PFSK-1 (cell line): ENCODE data around the gene TTC13.

Source experiments
- POLR2AphosphoS5 ChIP-seq: IDR thresholded peaks from 2 replicates; pipeline ENCODE4 v1.6.1; 2012; ENCODE audit warnings: low read depth, mild to moderate bottlenecking, control low read depth, low read length, moderate library complexity
- REST ChIP-seq, 2 experiments: IDR thresholded peaks; 2 replicates each; pipeline versions ENCODE4 v1.6.1 to v1.8.0; 2011 to 2012; ENCODE audit warnings: low read depth in 2 of 2, low read length in 2 of 2, control low read depth in 1 of 2, inconsistent platforms in 1 of 2, mild to moderate bottlenecking in 1 of 2, moderate library complexity in 1 of 2; ENCODE audit not compliant: insufficient read depth in 1 of 2
- SIN3A ChIP-seq: IDR thresholded peaks from 2 replicates; pipeline ENCODE4 v1.6.1; 2012; ENCODE audit warnings: mild to moderate bottlenecking, low read length, moderate library complexity, borderline replicate concordance; ENCODE audit not compliant: insufficient read depth
- TAF1 ChIP-seq: IDR thresholded peaks from 2 replicates; pipeline ENCODE4 v1.6.1; 2012; ENCODE audit warnings: low read length, control low read depth, borderline replicate concordance; ENCODE audit not compliant: insufficient read depth

GRCh38 chr1:230975636-230976035 is 3.0 kb downstream of the TTC13 start:
- TF ChIP-seq POLR2AphosphoS5 (no peak), TAF1 (no peak), REST (IDR thresholded peaks at IDR 0.05; ENCODE audit: insufficient read depth in 1 of 2, low read depth in 2 of 2, low read length in 2 of 2) (no peak), SIN3A (no peak)
